Medulla oblongata (tissue), 1 donor: Measurements from ENCODE around the gene RIN3.

Experiments used
- DNase-seq: peaks from one replicate; pipeline ENCODE4 v3.0.0-alpha.2; 2015; ENCODE audit errors: extremely low spot score

Gene RIN3

DNA sequence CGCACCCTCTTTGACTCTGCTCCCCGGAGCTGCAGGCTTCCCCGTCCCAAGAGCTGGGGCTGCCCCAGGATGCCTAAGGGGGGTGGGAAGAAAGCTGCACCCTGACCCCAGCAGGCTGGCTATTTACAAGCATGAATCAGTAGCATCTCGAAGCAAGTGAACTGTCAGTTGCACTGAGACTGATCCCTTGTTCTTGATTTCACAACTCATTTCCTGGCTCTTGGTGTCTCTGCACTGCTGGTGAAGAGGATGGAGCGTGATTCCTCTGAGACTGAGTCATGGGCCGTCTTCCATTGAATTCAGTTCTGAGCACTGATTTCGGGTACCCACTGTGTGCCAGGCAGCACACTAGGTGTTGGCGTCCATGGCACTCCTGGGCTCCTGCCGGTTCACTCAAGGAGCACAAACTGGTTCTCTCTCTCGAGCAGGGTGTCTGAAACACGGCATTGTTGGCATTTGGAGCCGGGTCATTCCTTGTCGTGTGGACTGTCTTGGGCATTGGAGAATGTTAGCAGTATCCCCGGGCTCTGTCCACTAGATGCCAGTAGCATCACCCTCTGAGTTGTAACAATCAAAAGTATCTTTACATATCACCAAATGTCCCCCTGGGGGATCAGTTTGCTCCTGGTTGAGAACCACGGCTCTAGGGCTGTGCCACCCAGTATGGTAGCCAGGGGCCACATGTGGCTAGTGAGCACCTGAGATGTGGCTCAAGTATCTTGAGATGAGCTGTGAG, 86.9 kb downstream of the RIN3 start:
- peak; percentile 13 for DNase-seq

DNA sequence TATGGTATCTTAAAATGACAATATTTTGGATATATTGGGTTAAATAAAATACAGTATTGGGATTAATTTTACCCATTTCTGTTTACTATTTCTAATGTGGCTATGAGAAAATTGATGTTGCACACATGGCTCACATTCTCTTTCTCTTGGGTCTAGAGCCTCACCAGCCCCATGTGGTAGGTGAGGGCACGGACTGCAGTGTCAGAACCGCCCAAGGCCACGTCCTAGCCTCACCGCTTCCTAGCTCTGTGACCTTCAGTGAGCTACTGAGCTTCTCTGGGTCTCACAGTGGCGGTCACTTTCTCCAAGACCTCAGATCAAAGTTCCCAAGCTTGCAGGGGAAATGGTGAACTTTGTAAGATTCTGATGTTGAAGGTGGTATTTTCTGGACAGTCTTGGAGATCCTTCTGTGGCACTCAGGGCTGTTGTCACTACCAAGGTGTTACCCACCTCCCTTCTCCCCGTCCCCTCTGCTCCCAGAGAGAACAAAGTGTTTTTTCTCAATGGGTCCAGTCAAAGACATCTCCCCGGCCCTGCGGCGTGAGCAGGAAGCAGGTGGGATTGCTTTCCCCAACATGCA, 87.6 kb downstream of the RIN3 start:
- DNase-seq, result no peak

GRCh38 chr14:92601757-92602417, 88.3 kb downstream of the RIN3 start:
- DNase-seq, result no peak

- peak; percentile 23 for DNase-seq
These were observed 90.0 kb downstream of the RIN3 start for GRCh38 chr14:92603309-92604242.

DNA sequence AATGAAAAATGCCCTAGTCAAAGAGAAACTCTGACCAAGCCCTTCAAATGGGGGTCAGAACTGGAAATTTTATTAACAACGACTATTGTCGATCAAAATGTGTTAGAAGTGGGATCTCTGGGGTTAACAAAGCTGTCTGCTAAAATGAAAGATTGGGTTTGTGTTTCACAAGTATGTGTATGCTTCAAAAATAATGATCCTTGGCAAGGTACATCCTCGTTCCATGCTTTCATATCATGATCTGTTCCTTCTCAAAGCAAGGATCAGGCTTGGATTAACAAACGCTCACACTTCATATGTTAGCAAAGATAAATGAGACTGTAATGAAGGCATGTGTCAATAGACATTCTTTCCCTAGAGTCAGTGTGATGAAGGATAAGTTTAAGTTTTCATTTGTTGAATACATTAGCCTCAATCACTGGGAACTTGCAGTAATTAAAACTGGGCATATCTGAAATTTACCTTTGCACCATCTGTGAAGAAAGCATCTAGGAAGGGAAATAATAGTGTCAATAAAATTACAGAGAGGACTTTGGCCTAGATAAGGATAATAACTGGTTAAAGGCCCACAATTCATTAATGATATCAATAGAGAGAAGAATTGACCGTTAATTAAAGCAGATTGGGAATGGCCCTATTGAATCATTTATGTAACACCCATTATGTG, 91.8 kb downstream of the RIN3 start:
- no peak for DNase-seq

- no peak for DNase-seq
These were observed 93.7 kb downstream of the RIN3 start for GRCh38 chr14:92607251-92607650.

GRCh38 chr14:92607702-92608429, 94.3 kb downstream of the RIN3 start:
- no peak for DNase-seq

GRCh38 chr14:92609955-92610354, 96.4 kb downstream of the RIN3 start:
- no peak for DNase-seq

GRCh38 chr14:92610849-92611271, 97.3 kb downstream of the RIN3 start:
- DNase-seq, result no peak

- DNase-seq, result peak; percentile 23
These were observed 99.6 kb downstream of the RIN3 start for GRCh38 chr14:92613008-92613658.

- no peak for DNase-seq
These were observed 100.2 kb downstream of the RIN3 start for GRCh38 chr14:92613681-92614260.

DNA sequence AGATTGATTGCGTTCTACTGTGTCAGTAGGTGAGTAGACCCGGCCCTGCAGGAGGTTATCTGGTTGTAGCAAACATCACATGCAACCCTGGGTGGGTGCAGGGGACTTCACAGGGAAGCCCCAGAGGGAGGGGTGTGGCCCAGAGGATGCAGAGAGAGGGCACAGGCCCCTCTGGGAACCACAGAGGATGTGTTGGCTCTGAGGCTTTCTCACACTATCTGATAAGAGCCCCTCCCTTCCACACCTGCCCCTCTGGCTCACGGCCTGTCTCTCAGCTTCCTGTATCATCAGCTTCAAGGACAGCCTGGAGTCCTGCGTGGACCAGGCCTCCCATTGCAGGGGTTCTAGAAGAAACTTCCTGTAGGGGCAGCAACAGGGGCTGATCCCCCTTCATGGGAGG, 101.9 kb downstream of the RIN3 start:
- no peak for DNase-seq

DNA sequence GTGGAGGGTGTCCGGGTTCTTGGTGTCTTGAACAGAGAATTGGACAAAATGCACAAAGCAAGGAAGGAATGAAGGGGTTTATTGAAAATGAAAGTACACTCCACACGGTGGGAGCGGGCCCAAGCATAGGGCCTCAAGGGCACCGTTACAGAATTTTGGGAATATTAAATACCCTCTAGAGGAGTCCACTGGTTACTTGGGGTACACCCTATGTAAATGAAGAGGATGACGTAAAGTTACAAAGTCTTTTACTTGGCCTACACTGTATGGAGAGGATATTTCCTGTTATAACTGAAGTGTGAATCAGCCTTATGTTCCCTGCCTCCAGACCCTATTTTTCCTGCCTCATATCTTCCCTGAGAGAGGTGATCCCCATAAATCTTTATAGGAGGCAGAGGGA, 102.6 kb downstream of the RIN3 start:
- no peak for DNase-seq

DNA sequence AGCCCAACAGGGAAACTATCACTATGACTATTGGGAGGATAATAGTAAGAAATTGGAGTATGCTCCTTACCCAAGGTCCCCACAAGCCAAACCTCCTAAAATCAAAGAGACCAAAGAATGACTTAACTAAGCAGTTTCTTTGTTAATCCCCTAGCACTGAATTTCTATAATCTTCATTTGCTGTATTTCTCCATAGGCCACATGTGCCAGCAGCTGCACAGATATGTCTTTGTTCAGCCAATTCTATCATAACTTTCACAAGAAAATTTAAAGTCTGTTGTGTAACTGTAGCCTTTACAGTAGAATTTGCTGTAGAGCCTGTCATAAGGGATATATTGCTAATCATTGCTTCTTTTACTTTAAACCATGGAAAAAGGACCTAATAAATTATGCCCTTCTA, 104.0 kb downstream of the RIN3 start:
- DNase-seq, result no peak

GRCh38 chr14:92619671-92620456, 106.3 kb downstream of the RIN3 start:
- DNase-seq, result no peak

GRCh38 chr14:92622311-92622710, 108.7 kb downstream of the RIN3 start:
- no peak for DNase-seq

DNA sequence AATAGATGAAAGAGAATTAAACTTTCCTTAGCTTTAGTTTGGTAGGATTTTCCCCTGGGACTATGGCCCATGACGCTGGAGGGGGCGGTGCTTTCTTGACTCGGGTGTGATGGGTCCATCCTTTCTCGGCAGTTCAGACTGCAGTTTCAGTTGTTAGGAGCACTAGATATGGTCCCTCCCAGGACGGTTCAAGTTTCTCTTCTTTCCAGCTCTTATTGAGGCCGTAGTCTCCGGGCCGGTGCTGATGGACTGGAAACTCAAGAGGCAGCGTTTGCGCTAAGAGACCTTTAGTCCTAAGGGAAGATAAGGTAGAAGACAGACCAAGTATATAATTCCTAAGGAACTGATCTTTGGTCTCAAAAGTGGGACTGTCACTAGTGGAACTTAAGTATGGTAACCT, 111.2 kb downstream of the RIN3 start:
- no peak for DNase-seq

- DNase-seq, result no peak
These were observed 111.6 kb downstream of the RIN3 start for GRCh38 chr14:92625213-92625612.

DNA sequence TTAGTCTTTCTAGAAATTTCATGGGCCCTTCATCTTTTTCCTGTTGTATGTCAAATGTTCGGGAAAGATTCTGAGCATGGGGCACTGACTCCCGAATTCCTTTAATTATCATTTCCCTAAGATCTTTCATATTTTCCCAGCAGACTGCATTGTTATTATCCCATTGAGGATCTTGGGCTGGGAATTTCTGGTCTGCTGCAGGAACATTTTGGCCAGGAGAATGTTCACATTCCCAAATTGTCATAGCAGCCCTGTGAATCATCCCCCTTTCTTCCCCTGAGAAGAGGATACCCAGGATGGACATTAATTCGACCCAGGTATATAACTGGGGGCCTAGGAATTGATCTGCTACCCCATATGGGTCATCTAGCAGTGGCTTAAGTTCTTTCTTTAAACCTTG, 112.5 kb downstream of the RIN3 start:
- no peak for DNase-seq
